ENCODE data around the gene ZNF429.

DNA sequence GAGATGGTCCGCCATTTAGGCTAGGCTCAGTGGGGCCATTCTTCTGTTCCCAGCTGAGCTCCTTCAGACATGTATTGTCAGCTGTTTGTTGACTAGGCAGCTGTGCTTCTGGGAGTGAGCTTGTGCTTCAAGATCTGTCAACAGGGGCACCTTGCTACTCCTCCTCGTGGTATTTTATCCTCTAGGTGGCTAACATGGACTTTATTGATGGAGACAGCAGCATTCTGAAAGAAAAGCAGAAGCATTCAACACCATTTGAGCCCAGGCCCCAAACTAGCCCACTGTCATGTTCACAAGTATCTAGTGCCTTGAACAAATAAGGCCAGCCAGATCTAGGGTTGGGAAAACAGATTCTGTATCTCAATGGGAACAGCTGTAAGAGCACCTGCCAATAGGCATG is 65.9 kb downstream of the ZNF429 start:
- TF ChIP-seq, protein P1, sequence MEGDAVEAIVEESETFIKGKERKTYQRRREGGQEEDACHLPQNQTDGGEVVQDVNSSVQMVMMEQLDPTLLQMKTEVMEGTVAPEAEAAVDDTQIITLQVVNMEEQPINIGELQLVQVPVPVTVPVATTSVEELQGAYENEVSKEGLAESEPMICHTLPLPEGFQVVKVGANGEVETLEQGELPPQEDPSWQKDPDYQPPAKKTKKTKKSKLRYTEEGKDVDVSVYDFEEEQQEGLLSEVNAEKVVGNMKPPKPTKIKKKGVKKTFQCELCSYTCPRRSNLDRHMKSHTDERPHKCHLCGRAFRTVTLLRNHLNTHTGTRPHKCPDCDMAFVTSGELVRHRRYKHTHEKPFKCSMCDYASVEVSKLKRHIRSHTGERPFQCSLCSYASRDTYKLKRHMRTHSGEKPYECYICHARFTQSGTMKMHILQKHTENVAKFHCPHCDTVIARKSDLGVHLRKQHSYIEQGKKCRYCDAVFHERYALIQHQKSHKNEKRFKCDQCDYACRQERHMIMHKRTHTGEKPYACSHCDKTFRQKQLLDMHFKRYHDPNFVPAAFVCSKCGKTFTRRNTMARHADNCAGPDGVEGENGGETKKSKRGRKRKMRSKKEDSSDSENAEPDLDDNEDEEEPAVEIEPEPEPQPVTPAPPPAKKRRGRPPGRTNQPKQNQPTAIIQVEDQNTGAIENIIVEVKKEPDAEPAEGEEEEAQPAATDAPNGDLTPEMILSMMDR (IDR thresholded peaks at IDR 0.05) = no peak
- TF ChIP-seq POLR2A (IDR thresholded peaks at IDR 0.05) (no peak), POLR2AphosphoS5 (IDR thresholded peaks at IDR 0.05) (no peak), EP300 (IDR thresholded peaks at IDR 0.05) (no peak)
